Body of pancreas (tissue), 4 donors: Measurements from ENCODE around the gene ATXN7L1. TPM values are rescaled to one million over a fixed set of nuclear protein-coding genes. Genes with fewer than 3 reads are reported as not detected.
A peak's percentile ranks its signal among the peaks of the same experiment; 100 is the strongest.

Experiments used
- ATAC-seq: fragments of 150-250 bp; one replicate; pipeline ENCODE4 v1.9.1; 2016
- DNase-seq, 4 donors: peaks; one replicate each; pipeline ENCODE4 v3.0.0-alpha.2; 2019
- H3K27ac ChIP-seq, 4 donors: fragments of 200-600 bp; sonication (generic); 1 replicate in 3 of 4; 2 replicates in 1 of 4; pipeline versions ENCODE4 v1.5.1 to v1.6.1; 2016 to 2019; ENCODE audit warnings: mild to moderate bottlenecking in 1 of 4, mixed read lengths in 1 of 4, moderate library complexity in 1 of 4
- H3K27me3 ChIP-seq, 2 donors: fragments of 200-600 bp; sonication (generic); one replicate each; pipeline ENCODE4 v1.6.0; 2016; ENCODE audit warnings: mild to moderate bottlenecking in 1 of 2
- H3K36me3 ChIP-seq, 2 donors: fragments of 200-600 bp; sonication (generic); replicated peaks in 1 of 2; 2 replicates each; pipeline ENCODE4 v1.5.1; 2016; ENCODE audit warnings: low read depth in 2 of 2; ENCODE audit not compliant: insufficient read depth in 1 of 2
- H3K4me1 ChIP-seq: fragments of 200-600 bp; sonication (generic); one replicate; pipeline ENCODE4 v1.6.0; 2016
- H3K4me3 ChIP-seq, 2 donors: fragments of 200-600 bp; sonication (generic); 1 replicate in 1 of 2; 2 replicates in 1 of 2; pipeline ENCODE4 v1.5.1; 2016 to 2019
- H3K9me3 ChIP-seq, 3 donors: fragments of 200-600 bp; sonication (generic); 1 replicate in 2 of 3; 2 replicates in 1 of 3; pipeline ENCODE4 v1.5.1; 2016
- POLR2A ChIP-seq, 3 donors: fragments of 450-650 bp; IDR thresholded peaks; one replicate each; pipeline ENCODE4 v1.6.1; 2016; ENCODE audit warnings: antibody characterized with exemption in 3 of 3, mild to moderate bottlenecking in 2 of 3
- WGBS, 2 donors: methylation state at CpG; one replicate each; pipeline ENCODE4 v1.1.5; 2017; 5-methylcytosine and 5-hydroxymethylcytosine counted together
- intact Hi-C: fragments of 100-400 bp; cut with DNase I; formaldehyde crosslinking; loops from one replicate; pipeline ENCODE4 v1.15.1; 2023
- total RNA-seq, 2 donors: library from RNA; depleted of rRNA; stranded (reverse); fragments of >200 nt; gene quantifications; one replicate each; pipeline ENCODE4 v1.1.0, GENCODE V29; 2016
- TF ChIP-seq, protein P1 (sequence below), 7 experiments: fragments of 450-650 bp in 4 of 7; fragments of 200-600 bp in 3 of 7; sonication (generic) in 3 of 7; IDR thresholded peaks; one replicate each; pipeline ENCODE4 v1.5.1; 2016 to 2019; ENCODE audit warnings: antibody characterized with exemption in 7 of 7

The ATXN7L1 gene
- total RNA-seq, 2 donors from 2014 or later: 6.6 to 8.0 TPM

- H3K9me3 ChIP-seq: no peaks in the 10 kb centered on the region
- H3K27ac ChIP-seq: no peak overlapping the region
- H3K27me3 ChIP-seq: no peaks in the 10 kb centered on the region
- TF ChIP-seq, protein P1, sequence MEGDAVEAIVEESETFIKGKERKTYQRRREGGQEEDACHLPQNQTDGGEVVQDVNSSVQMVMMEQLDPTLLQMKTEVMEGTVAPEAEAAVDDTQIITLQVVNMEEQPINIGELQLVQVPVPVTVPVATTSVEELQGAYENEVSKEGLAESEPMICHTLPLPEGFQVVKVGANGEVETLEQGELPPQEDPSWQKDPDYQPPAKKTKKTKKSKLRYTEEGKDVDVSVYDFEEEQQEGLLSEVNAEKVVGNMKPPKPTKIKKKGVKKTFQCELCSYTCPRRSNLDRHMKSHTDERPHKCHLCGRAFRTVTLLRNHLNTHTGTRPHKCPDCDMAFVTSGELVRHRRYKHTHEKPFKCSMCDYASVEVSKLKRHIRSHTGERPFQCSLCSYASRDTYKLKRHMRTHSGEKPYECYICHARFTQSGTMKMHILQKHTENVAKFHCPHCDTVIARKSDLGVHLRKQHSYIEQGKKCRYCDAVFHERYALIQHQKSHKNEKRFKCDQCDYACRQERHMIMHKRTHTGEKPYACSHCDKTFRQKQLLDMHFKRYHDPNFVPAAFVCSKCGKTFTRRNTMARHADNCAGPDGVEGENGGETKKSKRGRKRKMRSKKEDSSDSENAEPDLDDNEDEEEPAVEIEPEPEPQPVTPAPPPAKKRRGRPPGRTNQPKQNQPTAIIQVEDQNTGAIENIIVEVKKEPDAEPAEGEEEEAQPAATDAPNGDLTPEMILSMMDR (IDR thresholded peaks at IDR 0.05): no peak
- no peak for TF ChIP-seq POLR2A (IDR thresholded peaks at IDR 0.05)
- no peak for ATAC-seq
- no peaks in the 10 kb centered on the region for H3K36me3 ChIP-seq
- no peak for DNase-seq
- no peak overlapping the region for H3K4me3 ChIP-seq
- 86 to 100% methylated on average over 1 of the region's 1 CpG for whole genome bisulfite sequencing, 2 donors
- peaks cover 4% of the 10 kb centered on the region for H3K4me1 ChIP-seq
- intact Hi-C loops: no loop called here
These were observed 210.1 kb downstream of the ATXN7L1 start for GRCh38 chr7:105666324-105666723.

GRCh38 chr7:105665684-105666083 is 210.7 kb downstream of the ATXN7L1 start:
- no peak overlapping the region for H3K4me3 ChIP-seq
- DNase-seq: no peak
- H3K4me1 ChIP-seq: peaks cover 4% of the 10 kb centered on the region
- no peaks in the 10 kb centered on the region for H3K36me3 ChIP-seq
- ATAC-seq: no peak
- intact Hi-C loops: no loop called here
- H3K27ac ChIP-seq: no peak overlapping the region
- no peak for TF ChIP-seq POLR2A (IDR thresholded peaks at IDR 0.05)
- TF ChIP-seq, protein P1 (IDR thresholded peaks at IDR 0.05): no peak
- whole genome bisulfite sequencing, 2 donors: 94 to 97% methylated on average over 6 to 7 of the region's 7 CpGs
- no peaks in the 10 kb centered on the region for H3K27me3 ChIP-seq
- no peaks in the 10 kb centered on the region for H3K9me3 ChIP-seq

GRCh38 chr7:105664816-105665525 is 211.4 kb downstream of the ATXN7L1 start:
- DNase-seq (peak in 3 of 4 donors; percentile 48 to 52 (median 49)), ATAC-seq (peak; percentile 27)
- Histone ChIP-seq H3K4me1 (peaks cover 4% of the 10 kb centered on the region), H3K27me3 (no peaks in the 10 kb centered on the region), H3K27ac (no peak overlapping the region), H3K9me3 (no peaks in the 10 kb centered on the region), H3K4me3 (no peak overlapping the region), H3K36me3 (no peaks in the 10 kb centered on the region)
- intact Hi-C loops: no loop called here
- WGBS, 2 donors: 79 to 86% methylated on average over 8 of the region's 8 CpGs
- no peak for TF ChIP-seq POLR2A (IDR thresholded peaks at IDR 0.05)
- TF ChIP-seq, protein P1 (IDR thresholded peaks at IDR 0.05): no peak

- Histone ChIP-seq H3K36me3 (no peaks in the 10 kb centered on the region), H3K27ac (no peak overlapping the region), H3K9me3 (no peaks in the 10 kb centered on the region), H3K4me3 (no peak overlapping the region), H3K4me1 (peaks cover 4% of the 10 kb centered on the region), H3K27me3 (no peaks in the 10 kb centered on the region)
- ATAC-seq (no peak), DNase-seq (no peak)
- intact Hi-C loops: no loop called here
- 73 to 83% methylated on average over 7 of the region's 7 CpGs for WGBS, 2 donors
- no peak for TF ChIP-seq POLR2A (IDR thresholded peaks at IDR 0.05)
- TF ChIP-seq, protein P1 (IDR thresholded peaks at IDR 0.05): no peak
These were observed 213.4 kb downstream of the ATXN7L1 start for GRCh38 chr7:105662998-105663397.

GRCh38 chr7:105661625-105662024 is 214.8 kb downstream of the ATXN7L1 start:
- Histone ChIP-seq H3K4me3 (no peak overlapping the region), H3K4me1 (peaks cover 9% of the 10 kb centered on the region), H3K36me3 (no peaks in the 10 kb centered on the region), H3K27me3 (no peaks in the 10 kb centered on the region), H3K9me3 (no peaks in the 10 kb centered on the region), H3K27ac (no peak overlapping the region)
- 88 to 89% methylated on average over 6 of the region's 6 CpGs for WGBS, 2 donors
- intact Hi-C loops: no loop called here
- no peak for TF ChIP-seq POLR2A (IDR thresholded peaks at IDR 0.05)
- TF ChIP-seq, protein P1 (IDR thresholded peaks at IDR 0.05): no peak
- DNase-seq (no peak), ATAC-seq (no peak)
